ENCODE results near the gene FGF13.

The FGF13 gene

GRCh38 chrX:138651494-138651893 is 60.0 kb downstream of the FGF13 start:
- no peak for DNase-seq

GRCh38 chrX:138648568-138648967 is 62.9 kb downstream of the FGF13 start:
- DNase-seq, result no peak

GRCh38 chrX:138638996-138639395 is 72.5 kb downstream of the FGF13 start:
- no peak for DNase-seq

All from activated gamma-delta T cell treated with Interleukin-2 at 50 U/mL for 16 hours (primary cell).